ENCODE measurements around the gene MUC6.

DNA sequence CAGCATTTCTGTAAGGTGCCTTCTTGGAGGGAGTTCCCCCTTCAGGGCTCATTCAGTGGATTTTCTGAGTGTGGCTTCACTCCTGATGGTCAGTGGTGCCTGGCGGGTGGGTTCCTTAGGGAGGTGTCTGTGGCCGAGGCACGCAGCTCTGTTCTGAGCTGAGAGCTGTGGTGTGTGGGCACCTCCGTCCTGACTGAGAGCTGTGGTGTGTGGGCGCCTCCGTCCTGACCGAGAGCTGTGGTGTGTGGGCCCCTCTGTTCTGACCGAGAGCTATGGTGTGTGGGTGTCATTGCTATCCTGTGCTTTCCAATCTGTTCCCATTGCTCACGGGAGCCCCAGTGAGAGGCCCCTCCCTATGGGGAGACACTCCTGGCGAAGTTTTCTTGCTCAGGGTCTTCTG, 39.8 kb downstream of the MUC6 start:
- TF ChIP-seq ZFP30 (CRISPR knock-in tag; IDR thresholded peaks at IDR 0.05) (no peak), ESRRG (CRISPR knock-in tag; IDR thresholded peaks at IDR 0.05) (no peak), ISL1 (CRISPR knock-in tag; IDR thresholded peaks at IDR 0.05) (no peak), ARNTL (CRISPR knock-in tag; IDR thresholded peaks at IDR 0.05; ENCODE audit: borderline replicate concordance, low read depth) (no peak)

Data from SK-N-SH treated with all-trans-retinoic acid at 6 μM for 48 hours (cell line).